Ishikawa (cell line): Measurements from ENCODE around the gene CD247.

Experiments
- EGR1 ChIP-seq: IDR thresholded peaks from 2 replicates; pipeline ENCODE4 v1.6.1; 2012
- NFIC ChIP-seq: IDR thresholded peaks from 2 replicates; pipeline ENCODE4 v1.6.1; 2012

GRCh38 chr1:167454894-167455785 is 63.2 kb downstream of the CD247 start:
- TF ChIP-seq NFIC (no peak), EGR1 (no peak)
